Astrocyte (in vitro differentiated cells and primary cell): ENCODE measurements around the gene AARS2. TPM values are rescaled to one million over a fixed set of nuclear protein-coding genes. Genes with fewer than 3 reads are reported as not detected.
A peak's percentile ranks its signal among the peaks of the same experiment; 100 is the strongest.
"Not testable (repeated sequence)": the region's sequence is repeated elsewhere in the genome, so short reads cannot be mapped to it uniquely, and the experiment has no call there.

Experiments
- DNase-seq: peaks from one replicate; pipeline ENCODE4 v3.0.0-alpha.2; 2010; ENCODE audit warnings: low read depth
- FAIRE-seq: peaks from 2 replicates; lab custom pipeline; 2011; peaks lifted over from hg19 to GRCh38; lab: Jason Lieb, UNC
- H2AFZ ChIP-seq: 2 replicates; pipeline ENCODE4 v1.6.0; 2012; ENCODE audit warnings: low read depth, low read length, inconsistent platforms
- H3K27ac ChIP-seq: 2 replicates; pipeline ENCODE4 v1.5.1; 2011; ENCODE audit warnings: low read depth, low read length, inconsistent platforms
- H3K27me3 ChIP-seq: 2 replicates; pipeline ENCODE4 v1.6.0; 2011; ENCODE audit warnings: low read length, inconsistent platforms; ENCODE audit not compliant: insufficient read depth
- H3K36me3 ChIP-seq: 2 replicates; pipeline ENCODE4 v1.5.1; 2011; ENCODE audit warnings: low read length, inconsistent platforms; ENCODE audit not compliant: insufficient read depth
- H3K4me1 ChIP-seq: 2 replicates; pipeline ENCODE4 v1.5.1; 2011; ENCODE audit warnings: low read length, inconsistent platforms; ENCODE audit not compliant: insufficient read depth
- H3K4me2 ChIP-seq: 2 replicates; pipeline ENCODE4 v1.6.0; 2012; ENCODE audit warnings: low read length, inconsistent platforms
- H3K4me3 ChIP-seq: 2 replicates; pipeline ENCODE4 v1.5.1; 2011; ENCODE audit warnings: low read depth, mild to moderate bottlenecking, low read length, inconsistent platforms; ENCODE audit not compliant: insufficient read depth
- H3K79me2 ChIP-seq: 2 replicates; pipeline ENCODE4 v1.6.0; 2012; ENCODE audit warnings: mild to moderate bottlenecking, low read length, inconsistent platforms; ENCODE audit not compliant: insufficient read depth
- H3K9ac ChIP-seq: 2 replicates; pipeline ENCODE4 v1.6.0; 2012; ENCODE audit warnings: mild to moderate bottlenecking, low read length, inconsistent platforms
- H3K9me3 ChIP-seq: 2 replicates; pipeline ENCODE4 v1.5.1; 2012; ENCODE audit warnings: low read depth, mild to moderate bottlenecking, low read length, inconsistent platforms; ENCODE audit not compliant: insufficient read depth
- H4K20me1 ChIP-seq: 2 replicates; pipeline ENCODE4 v1.6.0; 2012; ENCODE audit warnings: low read length, inconsistent platforms; ENCODE audit not compliant: insufficient read depth
- H3K27ac Mint-ChIP-seq: one replicate; pipeline ENCODE4 v1.8.0; 2021; ENCODE audit warnings: mild to moderate bottlenecking, mixed read lengths; ENCODE audit not compliant: unreplicated experiment
- H3K27me3 Mint-ChIP-seq: one replicate; pipeline ENCODE4 v1.8.0; 2021; ENCODE audit warnings: low read depth, mixed read lengths; ENCODE audit not compliant: unreplicated experiment
- H3K36me3 Mint-ChIP-seq: one replicate; pipeline ENCODE4 v1.8.0; 2021; ENCODE audit warnings: low read depth, mixed read lengths; ENCODE audit not compliant: unreplicated experiment
- H3K4me1 Mint-ChIP-seq: one replicate; pipeline ENCODE4 v1.8.0; 2021; ENCODE audit warnings: low read depth, mixed read lengths; ENCODE audit not compliant: unreplicated experiment
- H3K4me3 Mint-ChIP-seq: one replicate; pipeline ENCODE4 v1.8.0; 2021; ENCODE audit warnings: mild to moderate bottlenecking, moderate library complexity, mixed read lengths; ENCODE audit not compliant: unreplicated experiment
- H3K9me3 Mint-ChIP-seq: one replicate; pipeline ENCODE4 v1.8.0; 2021; ENCODE audit warnings: mild to moderate bottlenecking, mixed read lengths; ENCODE audit not compliant: unreplicated experiment
- CTCF ChIP-seq: IDR thresholded peaks from 2 replicates; pipeline ENCODE4 v1.5.1; 2011; ENCODE audit warnings: low read depth, mild to moderate bottlenecking, inconsistent platforms, low read length, moderate library complexity; ENCODE audit not compliant: insufficient read depth
- EZH2 ChIP-seq: IDR thresholded peaks from 2 replicates; pipeline ENCODE4 v1.6.1; 2012; ENCODE audit warnings: mild to moderate bottlenecking, low read length, inconsistent platforms; ENCODE audit not compliant: insufficient read depth
- total RNA-seq: library from RNA; stranded (reverse); gene quantifications from 2 replicates; pipeline ENCODE4 v1.2.1, GENCODE V29; 2021

AARS2 gene
- total RNA-seq, 1 donor from 2014 or later = 12.3 TPM

GRCh38 chr6:44316481-44316880 lies 3.3 kb upstream of the AARS2 start:
- Mint-ChIP-seq H3K27me3 (peaks cover 23% of the 10 kb centered on the region), H3K36me3 (peaks cover 7% of the 10 kb centered on the region), H3K9me3 (peaks cover 2% of the 10 kb centered on the region), H3K27ac (no peak overlapping the region), H3K4me1 (peaks cover 11% of the 10 kb centered on the region), H3K4me3 (no peak overlapping the region)
- no peak overlapping the region for H2AFZ ChIP-seq
- H3K4me2 ChIP-seq = no peak overlapping the region
- no peak overlapping the region for H3K4me3 ChIP-seq
- TF ChIP-seq EZH2 = no peak
- no peak for TF ChIP-seq CTCF
- H4K20me1 ChIP-seq = peaks cover 9% of the 10 kb centered on the region
- H3K36me3 ChIP-seq = no peaks in the 10 kb centered on the region
- H3K9ac ChIP-seq = no peak overlapping the region
- peaks cover 19% of the 10 kb centered on the region for H3K79me2 ChIP-seq
- H3K4me1 ChIP-seq = peaks cover 10% of the 10 kb centered on the region
- FAIRE-seq (no peak), DNase-seq (no peak)
- H3K27ac ChIP-seq = no peak overlapping the region
- H3K27me3 ChIP-seq = peaks cover 25% of the 10 kb centered on the region
- H3K9me3 ChIP-seq = no peaks in the 10 kb centered on the region

- Histone ChIP-seq H3K9ac (no peak overlapping the region), H3K36me3 (peaks cover 3% of the 10 kb centered on the region), H3K27me3 (peaks cover 25% of the 10 kb centered on the region), H3K4me1 (peaks cover 10% of the 10 kb centered on the region), H3K27ac (no peak overlapping the region), H3K4me2 (no peak overlapping the region), H3K4me3 (no peak overlapping the region), H3K79me2 (peaks cover 19% of the 10 kb centered on the region), H3K9me3 (no peaks in the 10 kb centered on the region), H2AFZ (no peak overlapping the region), H4K20me1 (peaks cover 10% of the 10 kb centered on the region)
- Mint-ChIP-seq H3K4me3 (no peak overlapping the region), H3K27me3 (peaks cover 22% of the 10 kb centered on the region), H3K27ac (no peak overlapping the region), H3K36me3 (peaks cover 8% of the 10 kb centered on the region), H3K4me1 (peaks cover 11% of the 10 kb centered on the region), H3K9me3 (peaks cover 2% of the 10 kb centered on the region)
- DNase-seq = no peak
- TF ChIP-seq CTCF = no peak
- TF ChIP-seq EZH2 = no peak
- FAIRE-seq = no peak
Measured at GRCh38 chr6:44315951-44316350, 2.8 kb upstream of the AARS2 start.

- TF ChIP-seq EZH2 = no peak
- no peak for TF ChIP-seq CTCF
- Histone ChIP-seq H3K27ac (no peak overlapping the region), H3K4me1 (peaks cover 10% of the 10 kb centered on the region), H3K4me3 (no peak overlapping the region), H3K9ac (no peak overlapping the region), H4K20me1 (peaks cover 10% of the 10 kb centered on the region), H3K36me3 (peaks cover 7% of the 10 kb centered on the region), H3K4me2 (no peak overlapping the region), H3K79me2 (peaks cover 19% of the 10 kb centered on the region), H3K9me3 (no peaks in the 10 kb centered on the region), H3K27me3 (peaks cover 23% of the 10 kb centered on the region), H2AFZ (no peak overlapping the region)
- H3K4me3 Mint-ChIP-seq = no peak overlapping the region
- no peak for DNase-seq
- H3K27me3 Mint-ChIP-seq = peaks cover 19% of the 10 kb centered on the region
- FAIRE-seq = no peak
- H3K36me3 Mint-ChIP-seq = peaks cover 10% of the 10 kb centered on the region
- H3K9me3 Mint-ChIP-seq = peaks cover 2% of the 10 kb centered on the region
- H3K4me1 Mint-ChIP-seq = peaks cover 11% of the 10 kb centered on the region
- no peak overlapping the region for H3K27ac Mint-ChIP-seq
Measured at GRCh38 chr6:44315516-44315915, 2.4 kb upstream of the AARS2 start.

- H3K4me1 ChIP-seq = peaks cover 12% of the 10 kb centered on the region
- H3K9ac ChIP-seq, H3K9me3 Mint-ChIP-seq, DNase-seq, H3K9me3 ChIP-seq, FAIRE-seq, H3K27ac Mint-ChIP-seq, H3K4me3 ChIP-seq, H3K27ac ChIP-seq, H3K4me2 ChIP-seq, H2AFZ ChIP-seq, H4K20me1 ChIP-seq: not testable (repeated sequence)
- Mint-ChIP-seq H3K27me3 (peaks cover 11% of the 10 kb centered on the region), H3K36me3 (peaks cover 13% of the 10 kb centered on the region), H3K4me1 (peaks cover 13% of the 10 kb centered on the region), H3K4me3 (peak overlapping the region; percentile 40)
- H3K79me2 ChIP-seq = peaks cover 19% of the 10 kb centered on the region
- peaks cover 15% of the 10 kb centered on the region for H3K36me3 ChIP-seq
- H3K27me3 ChIP-seq = peaks cover 23% of the 10 kb centered on the region
Measured at GRCh38 chr6:44314657-44315056, 1.5 kb upstream of the AARS2 start.
